HG03575 (cell line): ENCODE results near the gene COL16A1.

ENCODE experiments used
- ATAC-seq: cut with Tn5 transposase; IDR thresholded peaks from one replicate; pipeline ENCODE4 v1.9.1; 2021; ENCODE audit not compliant: unreplicated experiment, insufficient number of reproducible peaks, low FRiP score; ENCODE audit errors: extremely low read depth

COL16A1 gene

GRCh38 chr1:31642366-31642765, 61.5 kb downstream of the COL16A1 start:
- ATAC-seq = no peak

- ATAC-seq = no peak
Observed at GRCh38 chr1:31640964-31641363, 62.9 kb downstream of the COL16A1 start.

- ATAC-seq = no peak
Observed at GRCh38 chr1:31640179-31640578, 63.6 kb downstream of the COL16A1 start.

- ATAC-seq = no peak
Observed at GRCh38 chr1:31639543-31639942, 64.3 kb downstream of the COL16A1 start.

- no peak for ATAC-seq
Observed at GRCh38 chr1:31637915-31638673, 65.7 kb downstream of the COL16A1 start.

GRCh38 chr1:31633117-31633516, 70.7 kb downstream of the COL16A1 start:
- no peak for ATAC-seq

- no peak for ATAC-seq
Observed at GRCh38 chr1:31632649-31633048, 71.2 kb downstream of the COL16A1 start.

- no peak for ATAC-seq
Observed at GRCh38 chr1:31628931-31629556, 74.8 kb downstream of the COL16A1 start.

- ATAC-seq = no peak
Observed at GRCh38 chr1:31627930-31628559, 75.8 kb downstream of the COL16A1 start.

- ATAC-seq = no peak
Observed at GRCh38 chr1:31627301-31627929, 76.4 kb downstream of the COL16A1 start.

GRCh38 chr1:31626223-31627207, 77.3 kb downstream of the COL16A1 start:
- no peak for ATAC-seq

- no peak for ATAC-seq
Observed at GRCh38 chr1:31625561-31626222, 78.1 kb downstream of the COL16A1 start.

GRCh38 chr1:31624731-31625514, 78.9 kb downstream of the COL16A1 start:
- no peak for ATAC-seq

- no peak for ATAC-seq
Observed at GRCh38 chr1:31624309-31624708, 79.5 kb downstream of the COL16A1 start.

GRCh38 chr1:31623365-31623764, 80.5 kb downstream of the COL16A1 start:
- ATAC-seq = no peak

- ATAC-seq = no peak
Observed at GRCh38 chr1:31621847-31622730, 81.7 kb downstream of the COL16A1 start.

- ATAC-seq = no peak
Observed at GRCh38 chr1:31621498-31621820, 82.4 kb downstream of the COL16A1 start.
